Retina (tissue), 1 donor: Measurements from ENCODE around the gene TEX19.

Source experiments
- DNase-seq: peaks from one replicate; pipeline ENCODE4 v3.0.0-alpha.2; 2016

The TEX19 gene

GRCh38 chr17:82412535-82413520 is 53.8 kb downstream of the TEX19 start:
- DNase-seq, result no peak
